ENCODE data around the gene FAM228B. TPM values are rescaled to one million over a fixed set of nuclear protein-coding genes. Genes with fewer than 3 reads are reported as not detected.

The FAM228B gene
- total RNA-seq, 1 experiment from 2014 or later: 7.9 TPM

DNA sequence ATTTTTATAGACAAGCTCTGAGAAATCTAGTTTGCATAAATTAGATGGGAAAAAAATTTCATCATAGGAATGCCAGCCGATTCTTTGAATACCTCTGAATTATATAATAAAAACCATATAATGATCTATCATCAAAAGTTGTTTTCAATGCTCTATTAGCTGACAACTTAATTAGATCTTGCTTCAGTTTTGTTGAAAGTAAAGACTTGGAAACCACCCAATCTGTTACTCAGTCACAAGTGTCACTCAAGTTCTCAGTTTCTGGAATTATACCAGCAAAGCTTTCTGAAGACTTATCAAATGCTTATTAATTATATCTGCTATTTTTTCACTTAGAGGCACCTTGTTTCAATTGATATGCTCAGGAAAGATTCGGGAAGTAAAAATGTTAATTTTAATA, 21.3 kb upstream of the FAM228B start:
- Mint-ChIP-seq H3K36me3 (ENCODE audit: insufficient read depth, unreplicated experiment) (no peaks in the 10 kb centered on the region), H3K4me3 (ENCODE audit: unreplicated experiment) (no peak overlapping the region), H3K27me3 (ENCODE audit: insufficient read depth, unreplicated experiment) (peaks cover 3% of the 10 kb centered on the region), H3K9me3 (ENCODE audit: unreplicated experiment) (peaks cover 6% of the 10 kb centered on the region), H3K4me1 (ENCODE audit: low read depth, unreplicated experiment) (peaks cover 4% of the 10 kb centered on the region), H3K27ac (ENCODE audit: unreplicated experiment) (no peak overlapping the region)
- Histone ChIP-seq H3K4me3 (ENCODE audit: low read depth, low read length) (no peak overlapping the region), H3K27me3 (replicated peaks; ENCODE audit: control insufficient read depth, insufficient read depth, low read length) (no peaks in the 10 kb centered on the region), H3K9me3 (no peaks in the 10 kb centered on the region), H3K4me1 (no peaks in the 10 kb centered on the region), H3K36me3 (ENCODE audit: control insufficient read depth, insufficient read depth, low read length) (no peaks in the 10 kb centered on the region)
- BruUV-seq (replicated peaks): no TSS peak
- TF ChIP-seq, protein P1, sequence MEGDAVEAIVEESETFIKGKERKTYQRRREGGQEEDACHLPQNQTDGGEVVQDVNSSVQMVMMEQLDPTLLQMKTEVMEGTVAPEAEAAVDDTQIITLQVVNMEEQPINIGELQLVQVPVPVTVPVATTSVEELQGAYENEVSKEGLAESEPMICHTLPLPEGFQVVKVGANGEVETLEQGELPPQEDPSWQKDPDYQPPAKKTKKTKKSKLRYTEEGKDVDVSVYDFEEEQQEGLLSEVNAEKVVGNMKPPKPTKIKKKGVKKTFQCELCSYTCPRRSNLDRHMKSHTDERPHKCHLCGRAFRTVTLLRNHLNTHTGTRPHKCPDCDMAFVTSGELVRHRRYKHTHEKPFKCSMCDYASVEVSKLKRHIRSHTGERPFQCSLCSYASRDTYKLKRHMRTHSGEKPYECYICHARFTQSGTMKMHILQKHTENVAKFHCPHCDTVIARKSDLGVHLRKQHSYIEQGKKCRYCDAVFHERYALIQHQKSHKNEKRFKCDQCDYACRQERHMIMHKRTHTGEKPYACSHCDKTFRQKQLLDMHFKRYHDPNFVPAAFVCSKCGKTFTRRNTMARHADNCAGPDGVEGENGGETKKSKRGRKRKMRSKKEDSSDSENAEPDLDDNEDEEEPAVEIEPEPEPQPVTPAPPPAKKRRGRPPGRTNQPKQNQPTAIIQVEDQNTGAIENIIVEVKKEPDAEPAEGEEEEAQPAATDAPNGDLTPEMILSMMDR (IDR thresholded peaks at IDR 0.05; ENCODE audit: insufficient read depth in 1 of 2, low read depth in 1 of 2, low read length in 1 of 2, severe bottlenecking in 1 of 2, unreplicated experiment in 1 of 2): no peak
- POLR2A ChIA-PET: no interaction called here
- CTCF ChIA-PET: no interaction called here
- no peak for DNase-seq
- intact Hi-C loops (cut with micrococcal nuclease; ENCODE audit: unreplicated experiment): no loop called here

DNA sequence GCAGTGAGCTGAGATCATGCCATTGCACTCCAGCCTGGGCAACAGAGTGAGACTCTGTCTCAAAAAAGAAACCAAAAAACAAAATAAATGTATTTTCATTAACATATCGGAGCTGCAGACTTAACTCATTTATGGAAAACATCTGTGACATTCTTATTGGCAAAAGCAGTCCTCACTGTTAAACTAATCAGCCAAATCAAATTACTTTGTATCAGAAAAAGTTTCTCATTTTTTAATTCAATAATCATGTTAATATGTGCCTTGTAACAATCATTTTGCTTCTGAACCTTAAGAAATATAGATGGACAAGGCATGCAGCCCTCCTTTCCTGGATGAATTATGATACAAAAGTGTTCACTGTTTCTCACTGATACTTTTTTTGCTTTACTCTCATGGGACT, 20.6 kb upstream of the FAM228B start:
- Mint-ChIP-seq H3K9me3 (ENCODE audit: unreplicated experiment) (peaks cover 12% of the 10 kb centered on the region), H3K4me3 (ENCODE audit: unreplicated experiment) (no peak overlapping the region), H3K27ac (ENCODE audit: unreplicated experiment) (no peak overlapping the region), H3K36me3 (ENCODE audit: insufficient read depth, unreplicated experiment) (no peaks in the 10 kb centered on the region), H3K27me3 (ENCODE audit: insufficient read depth, unreplicated experiment) (peaks cover 3% of the 10 kb centered on the region), H3K4me1 (ENCODE audit: low read depth, unreplicated experiment) (peaks cover 6% of the 10 kb centered on the region)
- no peaks in the 10 kb centered on the region for H3K9me3 ChIP-seq
- ChIA-PET POLR2A (no interaction called here), CTCF (no interaction called here)
- H3K27me3 ChIP-seq (replicated peaks; ENCODE audit: control insufficient read depth, insufficient read depth, low read length): no peaks in the 10 kb centered on the region
- TF ChIP-seq, protein P1 (IDR thresholded peaks at IDR 0.05; ENCODE audit: insufficient read depth in 1 of 2, low read depth in 1 of 2, low read length in 1 of 2, severe bottlenecking in 1 of 2, unreplicated experiment in 1 of 2): no peak
- H3K4me3 ChIP-seq (ENCODE audit: low read depth, low read length): no peak overlapping the region
- no TSS peak for BruUV-seq (replicated peaks)
- no peak for DNase-seq
- H3K4me1 ChIP-seq: no peaks in the 10 kb centered on the region
- H3K36me3 ChIP-seq (ENCODE audit: control insufficient read depth, insufficient read depth, low read length): no peaks in the 10 kb centered on the region
- intact Hi-C loops (cut with micrococcal nuclease; ENCODE audit: unreplicated experiment): no loop called here

DNA sequence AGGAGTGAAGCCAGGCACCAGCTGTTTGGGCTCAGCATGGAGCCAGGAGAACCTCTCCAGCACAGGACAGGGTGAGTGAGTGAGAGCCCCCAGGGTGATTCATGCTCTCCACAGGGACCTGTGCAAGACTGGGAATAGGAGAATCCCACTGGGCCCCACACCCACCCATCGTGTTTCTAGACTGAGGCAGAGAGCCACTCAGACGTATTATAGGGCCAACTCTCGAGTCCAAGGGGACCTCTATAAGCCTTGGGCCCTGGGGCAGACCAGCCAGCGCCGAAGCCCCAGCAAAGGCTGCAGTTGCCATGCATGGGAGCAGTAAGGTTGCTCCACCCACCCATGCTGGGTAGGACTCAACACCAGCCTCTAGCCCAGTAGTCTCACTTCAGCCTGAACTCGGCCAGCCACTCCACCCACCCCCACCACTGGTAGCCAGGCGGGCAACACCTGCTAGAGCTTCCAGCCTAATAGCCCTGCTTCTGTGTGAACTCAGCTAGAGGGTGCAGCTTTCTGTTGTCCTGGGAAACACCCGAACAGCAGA, 19.1 kb upstream of the FAM228B start:
- H3K4me1 ChIP-seq: 0 out of 2 replicates have a peak, but pooled peaks cover 3% of the 10 kb centered on the region
- DNase-seq: no peak
- CTCF ChIA-PET: no interaction called here
- H3K36me3 Mint-ChIP-seq (ENCODE audit: insufficient read depth, unreplicated experiment): no peaks in the 10 kb centered on the region
- H3K9me3 ChIP-seq: 0 out of 2 replicates have a peak, but pooled peaks cover 5% of the 10 kb centered on the region
- H3K27me3 ChIP-seq (replicated peaks; ENCODE audit: control insufficient read depth, insufficient read depth, low read length): no peaks in the 10 kb centered on the region
- TF ChIP-seq, protein P1 (IDR thresholded peaks at IDR 0.05; ENCODE audit: insufficient read depth in 1 of 2, low read depth in 1 of 2, low read length in 1 of 2, severe bottlenecking in 1 of 2, unreplicated experiment in 1 of 2): no peak
- H3K4me3 ChIP-seq (ENCODE audit: low read depth, low read length): no peak overlapping the region
- POLR2A ChIA-PET: no interaction called here
- no TSS peak for BruUV-seq (replicated peaks)
- H3K27ac Mint-ChIP-seq (ENCODE audit: unreplicated experiment): no peak overlapping the region
- no peaks in the 10 kb centered on the region for H3K36me3 ChIP-seq (ENCODE audit: control insufficient read depth, insufficient read depth, low read length)
- H3K4me3 Mint-ChIP-seq (ENCODE audit: unreplicated experiment): no peak overlapping the region
- no peaks in the 10 kb centered on the region for H3K27me3 Mint-ChIP-seq (ENCODE audit: insufficient read depth, unreplicated experiment)
- peaks cover 23% of the 10 kb centered on the region for H3K9me3 Mint-ChIP-seq (ENCODE audit: unreplicated experiment)
- intact Hi-C loops (cut with micrococcal nuclease; ENCODE audit: unreplicated experiment): no loop called here
- H3K4me1 Mint-ChIP-seq (ENCODE audit: low read depth, unreplicated experiment): peaks cover 6% of the 10 kb centered on the region

Measured in Caco-2 (cell line).